ENCODE measurements around the gene PHPT1. TPM values are rescaled to one million over a fixed set of nuclear protein-coding genes. Genes with fewer than 3 reads are reported as not detected.

Gene PHPT1
- 230 TPM for polyA plus RNA-seq (2013, experiment 1 of 2)
- 218 TPM for polyA plus RNA-seq (2013, experiment 2 of 2)

DNA sequence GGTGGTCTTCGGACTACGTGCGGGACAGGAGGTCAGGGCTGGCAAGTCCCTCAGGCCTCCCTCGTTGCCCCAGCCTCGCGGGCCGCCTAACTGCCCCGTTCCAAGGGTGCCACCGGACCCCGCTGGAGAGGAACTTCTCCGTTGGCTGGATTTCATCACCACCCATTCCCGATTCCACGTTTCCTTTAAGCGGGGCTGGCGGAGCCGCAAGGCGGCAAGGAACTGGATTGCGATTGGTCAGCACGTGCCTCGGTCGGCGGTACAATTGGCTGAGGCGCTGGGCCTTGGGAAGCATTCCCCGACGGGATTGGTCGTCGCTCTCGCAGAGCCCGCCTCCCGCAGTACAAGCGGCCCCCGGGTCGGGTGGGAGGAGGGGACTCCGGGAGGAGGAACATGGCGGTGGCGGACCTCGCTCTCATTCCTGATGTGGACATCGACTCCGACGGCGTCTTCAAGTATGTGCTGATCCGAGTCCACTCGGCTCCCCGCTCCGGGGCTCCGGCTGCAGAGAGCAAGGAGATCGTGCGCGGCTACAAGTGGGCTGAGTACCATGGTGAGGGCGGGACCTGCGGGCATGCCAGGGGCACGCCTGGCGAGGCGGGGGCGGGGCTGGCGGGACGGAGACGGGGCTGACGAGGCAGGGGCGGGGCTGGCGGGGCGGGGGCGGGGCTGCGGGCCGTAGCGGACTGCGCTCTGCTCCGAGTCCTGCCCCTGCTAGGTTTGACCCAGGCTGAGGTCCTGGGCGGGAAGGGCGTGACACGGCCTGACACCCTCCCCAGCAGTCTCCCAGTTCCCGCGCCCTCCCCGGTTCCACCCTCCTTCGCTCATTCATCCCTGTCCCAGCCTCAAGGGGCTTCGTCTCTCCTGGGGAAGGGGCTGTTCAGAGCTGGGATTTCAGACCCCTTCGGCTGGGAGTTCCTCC, at the start of gene PHPT1:
Gene PHPT1 (plus strand): TSS at position 372 of the 922 bp plus-strand sequence. CDS start 22 bp downstream, at position 394.
- H3K4me3 ChIP-seq (ENCODE audit: low read length in 2 of 2): peak within 1 kb of the TSS; percentile 96
- peak within 1 kb of the TSS; percentile 98 for H3K4me2 ChIP-seq (ENCODE audit: insufficient read depth, low read length, poor library complexity, severe bottlenecking)
- peak within 1 kb of the TSS; percentile 98 for H3K27ac ChIP-seq (replicated peaks; ENCODE audit: low read length)
- no peak within 1 kb of the TSS for H4K91ac ChIP-seq (ENCODE audit: low read depth, low read length, poor library complexity)
- H2AK5ac ChIP-seq (ENCODE audit: low read depth, low read length): peak within 1 kb of the TSS; percentile 100
- peak within 1 kb of the TSS; percentile 99 for H3K23ac ChIP-seq (ENCODE audit: low read depth, low read length, poor library complexity)
- peak within 1 kb of the TSS; percentile 43 for H4K8ac ChIP-seq (ENCODE audit: low read depth, low read length)
- H3K36me3 ChIP-seq (replicated peaks in 1 of 2; ENCODE audit: control insufficient read depth in 2 of 2, insufficient read depth in 2 of 2, low read length in 2 of 2): peaks cover 16 to 26% of the 10 kb centered on the region in 2 donors
- peak within 1 kb of the TSS; percentile 96 for H2BK15ac ChIP-seq (ENCODE audit: low read length)
- peak within 1 kb of the TSS; percentile 96 for H2BK120ac ChIP-seq (ENCODE audit: low read depth, low read length)
- H3K27me3 ChIP-seq (ENCODE audit: control insufficient read depth in 3 of 3, insufficient read depth in 3 of 3, low read depth in 1 of 3, low read length in 3 of 3): peaks cover 0 to 15% (median 11%) of the 10 kb centered on the region in 3 experiments
- peaks cover 9 to 19% of the 10 kb centered on the region in 2 donors for H3K4me1 ChIP-seq (ENCODE audit: control insufficient read depth in 2 of 2, insufficient read depth in 1 of 2, low read depth in 1 of 2, low read length in 2 of 2)
- no CpG with 5 or more reads among the region's 77 CpGs for WGBS, 2 donors (ENCODE audit: extremely low coverage in 2 of 2, insufficient read length in 2 of 2, insufficient replicate concordance in 1 of 2)
- peaks cover 24% of the 10 kb centered on the region for H3K79me1 ChIP-seq (ENCODE audit: low read depth, low read length)
- H2BK12ac ChIP-seq (ENCODE audit: low read length): peak within 1 kb of the TSS; percentile 90
- peak within 1 kb of the TSS; percentile 37 for H3K4ac ChIP-seq (ENCODE audit: low read length)
- peak within 1 kb of the TSS; percentile 98 for H3K14ac ChIP-seq (ENCODE audit: low read length)
- peak within 1 kb of the TSS; percentile 97 for H2AFZ ChIP-seq (ENCODE audit: low read length)
- peak within 1 kb of the TSS; percentile 99 for H2BK5ac ChIP-seq (ENCODE audit: low read length)
- peak within 1 kb of the TSS; percentile 95 for H3K9ac ChIP-seq (ENCODE audit: low read depth, low read length, poor library complexity)
- H3K18ac ChIP-seq (ENCODE audit: low read length): peak within 1 kb of the TSS; percentile 100
- DNase-seq (ENCODE audit: low spot score): peak; percentile 98
- H3K9me3 ChIP-seq (replicated peaks in 1 of 2; ENCODE audit: control insufficient read depth in 2 of 2, insufficient read depth in 1 of 2, low read depth in 1 of 2, low read length in 2 of 2): peaks cover 0 to 6% of the 10 kb centered on the region in 2 donors

DNA sequence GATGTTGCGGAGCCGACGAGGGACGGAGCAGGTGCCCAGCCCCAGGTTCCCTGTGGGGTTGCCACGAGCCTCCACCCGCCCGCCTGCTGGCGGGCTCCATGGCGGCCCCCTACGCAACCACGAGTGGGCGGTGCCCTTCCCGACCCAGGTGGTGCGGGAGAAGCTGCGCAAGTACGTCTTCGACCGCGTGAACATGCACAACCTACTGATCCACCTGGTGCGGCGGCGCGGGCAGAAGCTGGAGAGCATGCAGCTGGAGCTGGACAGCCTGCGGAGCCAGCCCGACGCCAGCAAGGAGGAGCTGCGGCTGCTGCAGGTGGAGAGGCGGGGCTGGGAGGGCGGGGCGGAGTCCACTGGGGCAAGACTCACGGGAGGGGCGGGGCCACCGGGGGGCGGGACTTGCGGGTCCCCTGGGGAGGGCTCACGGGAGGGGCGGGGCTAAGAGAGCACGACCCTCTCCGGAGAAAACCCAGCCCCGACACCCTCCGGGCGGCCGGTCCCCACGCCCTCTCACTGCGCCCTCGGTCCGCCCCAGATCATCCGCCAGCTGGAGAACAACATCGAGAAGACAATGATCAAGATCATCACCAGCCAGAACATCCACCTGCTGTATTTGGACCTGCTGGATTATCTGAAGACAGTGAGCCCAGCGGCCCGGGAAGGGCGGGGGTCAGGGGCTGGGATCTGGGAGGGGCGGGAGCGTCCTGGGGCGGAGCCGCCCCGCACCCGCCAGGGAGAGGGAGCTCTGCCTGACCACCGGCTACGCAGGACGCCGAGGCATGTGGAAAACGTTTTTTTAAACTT, 49.2 kb upstream of the PHPT1 start:
- no peak overlapping the region for H4K8ac ChIP-seq (ENCODE audit: low read depth, low read length)
- H3K14ac ChIP-seq (ENCODE audit: low read length): peak overlapping the region; percentile 89
- no CpG with 5 or more reads among the region's 63 CpGs for WGBS, 2 donors (ENCODE audit: extremely low coverage in 2 of 2, insufficient read length in 2 of 2, insufficient replicate concordance in 1 of 2)
- no peaks in the 10 kb centered on the region for H3K79me1 ChIP-seq (ENCODE audit: low read depth, low read length)
- peak overlapping the region; percentile 59 for H2AK5ac ChIP-seq (ENCODE audit: low read depth, low read length)
- H2AFZ ChIP-seq (ENCODE audit: low read length): peak overlapping the region; percentile 89
- H2BK5ac ChIP-seq (ENCODE audit: low read length): peak overlapping the region; percentile 53
- H3K4me2 ChIP-seq (ENCODE audit: insufficient read depth, low read length, poor library complexity, severe bottlenecking): peak overlapping the region; percentile 94
- peak overlapping the region; percentile 94 for H2BK12ac ChIP-seq (ENCODE audit: low read length)
- H3K23ac ChIP-seq (ENCODE audit: low read depth, low read length, poor library complexity): peak overlapping the region; percentile 97
- H2BK15ac ChIP-seq (ENCODE audit: low read length): peak overlapping the region; percentile 85
- peak overlapping the region; percentile 97 for H3K18ac ChIP-seq (ENCODE audit: low read length)
- H2BK120ac ChIP-seq (ENCODE audit: low read depth, low read length): no peak overlapping the region
- peaks cover 0 to 14% (median 5%) of the 10 kb centered on the region in 3 experiments for H3K27me3 ChIP-seq (ENCODE audit: control insufficient read depth in 3 of 3, insufficient read depth in 3 of 3, low read depth in 1 of 3, low read length in 3 of 3)
- no peak overlapping the region for H3K4ac ChIP-seq (ENCODE audit: low read length)
- peaks cover 20 to 28% of the 10 kb centered on the region in 2 donors for H3K4me1 ChIP-seq (ENCODE audit: control insufficient read depth in 2 of 2, insufficient read depth in 1 of 2, low read depth in 1 of 2, low read length in 2 of 2)
- H3K36me3 ChIP-seq (replicated peaks in 1 of 2; ENCODE audit: control insufficient read depth in 2 of 2, insufficient read depth in 2 of 2, low read length in 2 of 2): peaks cover 0 to 8% of the 10 kb centered on the region in 2 donors
- H3K9me3 ChIP-seq (replicated peaks in 1 of 2; ENCODE audit: control insufficient read depth in 2 of 2, insufficient read depth in 1 of 2, low read depth in 1 of 2, low read length in 2 of 2): peaks cover 0 to 2% of the 10 kb centered on the region in 2 donors
- H3K27ac ChIP-seq (replicated peaks; ENCODE audit: low read length): no peak overlapping the region
- peak overlapping the region; percentile 43 to 86 for H3K4me3 ChIP-seq (ENCODE audit: low read length in 2 of 2)
- peak; percentile 93 for DNase-seq (ENCODE audit: low spot score)
- H3K9ac ChIP-seq (ENCODE audit: low read depth, low read length, poor library complexity): peak overlapping the region; percentile 86
- no peak overlapping the region for H4K91ac ChIP-seq (ENCODE audit: low read depth, low read length, poor library complexity)

DNA sequence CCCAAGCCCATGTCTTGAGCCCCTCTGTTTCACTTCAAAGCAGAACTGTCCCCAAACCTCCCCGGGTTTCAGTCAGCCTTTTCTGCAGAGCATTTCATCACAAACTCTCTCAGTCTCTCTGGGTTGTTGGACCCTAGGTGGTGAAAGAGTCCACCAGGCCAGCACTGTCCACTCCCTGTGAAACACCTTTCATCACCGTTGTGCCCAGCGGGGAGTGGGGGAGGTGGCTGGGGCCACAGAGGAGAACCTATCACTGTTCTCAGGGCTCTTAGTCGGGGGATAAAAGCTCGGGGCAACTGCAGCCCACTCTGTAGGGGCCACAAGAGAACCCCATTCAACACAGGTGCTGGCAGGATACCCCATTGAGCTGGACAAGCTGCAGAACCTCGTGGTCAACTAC, 46.9 kb upstream of the PHPT1 start:
- no CpG with 5 or more reads among the region's 6 CpGs for WGBS, 2 donors (ENCODE audit: extremely low coverage in 2 of 2, insufficient read length in 2 of 2, insufficient replicate concordance in 1 of 2)
- H4K91ac ChIP-seq (ENCODE audit: low read depth, low read length, poor library complexity): no peak overlapping the region
- H3K23ac ChIP-seq (ENCODE audit: low read depth, low read length, poor library complexity): no peak overlapping the region
- no peak for DNase-seq (ENCODE audit: low spot score)
- no peak overlapping the region for H3K9ac ChIP-seq (ENCODE audit: low read depth, low read length, poor library complexity)
- H3K4me2 ChIP-seq (ENCODE audit: insufficient read depth, low read length, poor library complexity, severe bottlenecking): no peak overlapping the region
- peaks cover 15 to 22% of the 10 kb centered on the region in 2 donors for H3K4me1 ChIP-seq (ENCODE audit: control insufficient read depth in 2 of 2, insufficient read depth in 1 of 2, low read depth in 1 of 2, low read length in 2 of 2)
- peaks cover 4% of the 10 kb centered on the region for H3K79me1 ChIP-seq (ENCODE audit: low read depth, low read length)
- H2BK120ac ChIP-seq (ENCODE audit: low read depth, low read length): no peak overlapping the region
- H3K36me3 ChIP-seq (replicated peaks in 1 of 2; ENCODE audit: control insufficient read depth in 2 of 2, insufficient read depth in 2 of 2, low read length in 2 of 2): peaks cover 4 to 24% of the 10 kb centered on the region in 2 donors
- H3K4me3 ChIP-seq (ENCODE audit: low read length in 2 of 2): no peak overlapping the region
- no peak overlapping the region for H2AK5ac ChIP-seq (ENCODE audit: low read depth, low read length)
- peaks cover 0 to 2% of the 10 kb centered on the region in 2 donors for H3K9me3 ChIP-seq (replicated peaks in 1 of 2; ENCODE audit: control insufficient read depth in 2 of 2, insufficient read depth in 1 of 2, low read depth in 1 of 2, low read length in 2 of 2)
- H3K27me3 ChIP-seq (ENCODE audit: control insufficient read depth in 3 of 3, insufficient read depth in 3 of 3, low read depth in 1 of 3, low read length in 3 of 3): peaks cover 0 to 14% (median 5%) of the 10 kb centered on the region in 3 experiments
- no peak overlapping the region for H3K27ac ChIP-seq (replicated peaks; ENCODE audit: low read length)
- H2BK12ac ChIP-seq (ENCODE audit: low read length): no peak overlapping the region
- H2BK5ac ChIP-seq (ENCODE audit: low read length): no peak overlapping the region
- H4K8ac ChIP-seq (ENCODE audit: low read depth, low read length): no peak overlapping the region
- no peak overlapping the region for H3K18ac ChIP-seq (ENCODE audit: low read length)
- H2BK15ac ChIP-seq (ENCODE audit: low read length): no peak overlapping the region
- no peak overlapping the region for H3K4ac ChIP-seq (ENCODE audit: low read length)
- no peak overlapping the region for H2AFZ ChIP-seq (ENCODE audit: low read length)
- no peak overlapping the region for H3K14ac ChIP-seq (ENCODE audit: low read length)

Data from neuronal stem cell (in vitro differentiated cells).